ENCODE data around the gene HOXC11.
A peak's percentile ranks its signal among the peaks of the same experiment; 100 is the strongest.

The HOXC11 gene

GRCh38 chr12:53975064-53975471 is 2.1 kb downstream of the HOXC11 start:
- DNase-seq = no peak

GRCh38 chr12:53975479-53976152 is 2.7 kb downstream of the HOXC11 start:
- DNase-seq = no peak

- no peak for DNase-seq
Observed at GRCh38 chr12:53976172-53976822, 3.4 kb downstream of the HOXC11 start.

- DNase-seq = no peak
Observed at GRCh38 chr12:53976823-53977595, 4.1 kb downstream of the HOXC11 start.

- DNase-seq = no peak
Observed at GRCh38 chr12:53977596-53978445, 4.9 kb downstream of the HOXC11 start.

GRCh38 chr12:53978477-53979356 is 5.8 kb downstream of the HOXC11 start:
- DNase-seq = no peak

GRCh38 chr12:53980104-53980801 is 7.3 kb downstream of the HOXC11 start:
- no peak for DNase-seq

- DNase-seq = no peak
Observed at GRCh38 chr12:53980802-53981496, 8.0 kb downstream of the HOXC11 start.

- DNase-seq = no peak
Observed at GRCh38 chr12:53981634-53982565, 9.0 kb downstream of the HOXC11 start.

- DNase-seq = no peak
Observed at GRCh38 chr12:53982648-53983567, 10.0 kb downstream of the HOXC11 start.

- DNase-seq = no peak
Observed at GRCh38 chr12:53983568-53983949, 10.6 kb downstream of the HOXC11 start.

- DNase-seq = no peak
Observed at GRCh38 chr12:53983950-53984572, 11.1 kb downstream of the HOXC11 start.

GRCh38 chr12:53984901-53985691 is 12.2 kb downstream of the HOXC11 start, which contains the start of gene HOXC10:
HOXC10 (plus strand) TSS chr12:53985146; CDS start chr12:53985260, 114 bp downstream.
- DNase-seq = peak; percentile 90

GRCh38 chr12:53985692-53985993 is 12.7 kb downstream of the HOXC11 start:
- no peak for DNase-seq

- no peak for DNase-seq
Observed at GRCh38 chr12:53985994-53986685, 13.2 kb downstream of the HOXC11 start.

Data from activated CD4-positive, alpha-beta T cell treated with anti-CD3 and anti-CD28 coated beads, Interleukin-10, Interleukin-2, amounts not matched to agents 100 ng/mL and 50 ng/mL, durations not matched to agents 16 hours and 8 hours (primary cell).